ENCODE data around the gene IRF3.

IRF3 gene

DNA sequence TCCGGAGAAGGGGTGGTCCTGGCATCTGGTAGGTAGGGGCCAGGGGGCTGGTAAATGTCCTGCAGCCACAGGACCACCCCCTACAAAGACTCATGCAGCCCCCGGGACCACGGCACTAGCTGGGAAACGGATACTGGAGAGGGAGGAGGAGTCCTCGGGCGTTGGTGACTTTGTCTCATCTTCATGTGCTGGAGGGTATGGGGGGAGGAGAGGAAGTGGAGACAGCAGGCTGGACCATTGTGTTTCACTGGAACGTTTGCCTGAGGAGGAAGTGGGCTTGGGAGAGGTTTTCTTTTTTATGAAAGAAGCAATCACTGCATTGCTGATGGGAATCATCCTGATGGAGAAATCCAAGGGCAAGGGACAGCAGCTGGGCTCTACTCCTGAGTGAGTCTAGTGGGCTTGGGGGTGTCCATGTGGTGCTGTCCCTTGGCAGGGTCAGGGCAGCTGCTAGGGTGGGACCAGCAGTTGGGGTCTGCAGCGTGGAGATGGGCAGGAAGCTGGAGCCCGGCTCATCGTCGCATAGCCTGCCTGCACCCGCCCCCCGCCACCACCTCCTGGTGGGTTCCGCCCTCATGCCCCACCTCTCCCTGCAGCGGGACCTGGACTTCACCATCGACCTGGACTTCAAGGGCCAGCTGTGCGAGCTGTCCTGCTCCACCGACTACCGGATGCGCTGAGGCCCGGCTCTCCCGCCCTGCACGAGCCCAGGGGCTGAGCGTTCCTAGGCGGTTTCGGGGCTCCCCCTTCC is 22.1 kb upstream of the IRF3 start:
- no peak for DNase-seq

DNA sequence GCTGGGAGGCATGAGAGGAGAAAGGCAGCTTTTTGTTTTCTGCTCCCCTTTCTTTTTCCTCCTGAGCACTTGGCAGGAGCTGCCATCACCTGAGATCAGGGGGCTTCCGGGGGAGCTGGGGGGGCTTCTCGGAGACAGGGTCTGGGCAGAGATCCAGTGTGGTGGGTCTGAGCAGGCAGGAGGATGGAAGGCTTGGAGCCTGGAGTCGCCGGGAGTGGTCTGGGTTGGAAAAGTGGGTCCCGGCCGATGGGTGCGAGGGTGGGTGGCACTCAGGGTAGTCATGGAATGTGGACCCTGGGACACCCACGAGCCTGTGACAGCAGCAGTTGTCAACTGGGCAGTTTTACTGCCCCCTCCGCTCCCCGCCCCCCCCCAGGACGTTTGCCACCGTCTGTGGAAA is 21.5 kb upstream of the IRF3 start:
- no peak for DNase-seq

DNA sequence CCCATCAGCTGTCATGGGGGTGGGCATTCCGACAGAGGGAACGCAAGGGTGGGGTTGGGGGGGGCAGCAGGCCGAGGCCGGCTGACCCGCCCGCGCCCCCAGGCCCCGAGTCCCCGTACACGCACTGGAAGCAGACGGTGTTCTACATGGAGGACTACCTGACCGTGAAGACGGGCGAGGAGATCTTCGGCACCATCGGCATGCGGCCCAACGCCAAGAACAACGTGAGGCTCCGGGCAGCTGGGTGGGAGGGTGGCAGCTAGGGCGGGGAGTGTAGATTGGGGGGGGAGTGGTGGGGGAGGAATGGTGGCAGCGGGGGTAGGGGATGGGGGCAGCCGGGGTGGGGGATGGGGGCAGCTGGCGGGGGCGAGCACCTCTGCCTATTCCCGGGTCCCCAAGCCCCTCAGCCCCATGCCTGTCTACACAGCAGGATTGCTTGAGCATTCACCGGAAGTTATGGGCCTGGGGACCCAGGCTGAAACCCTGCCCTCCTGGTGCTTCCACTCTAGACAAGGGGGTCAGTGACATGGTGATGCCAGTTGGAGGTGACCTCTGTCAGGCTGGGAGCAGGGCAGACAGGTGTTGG is 20.9 kb upstream of the IRF3 start:
- DNase-seq = no peak

DNA sequence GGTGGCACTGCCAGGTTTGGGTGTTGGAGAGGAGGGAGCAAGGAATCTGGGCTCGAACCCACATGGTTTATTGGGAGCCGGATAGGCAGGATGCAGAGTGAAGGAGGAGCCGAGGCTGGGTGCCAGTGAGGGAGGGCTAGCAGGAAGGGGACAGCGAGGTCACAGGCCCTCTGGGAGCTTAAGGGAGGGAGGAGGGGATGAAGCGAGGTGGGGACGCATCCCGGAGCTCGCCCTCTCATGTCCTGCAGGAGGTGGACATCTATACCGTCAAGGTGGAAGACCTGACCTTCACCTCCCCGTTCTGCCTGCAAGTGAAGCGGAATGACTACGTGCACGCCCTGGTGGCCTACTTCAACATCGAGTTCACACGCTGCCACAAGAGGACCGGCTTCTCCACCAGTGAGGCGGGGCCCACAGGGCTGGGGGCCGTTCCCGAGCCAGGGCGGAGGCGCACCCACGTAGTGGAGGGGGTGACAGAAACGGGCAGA is 20.2 kb upstream of the IRF3 start:
- DNase-seq = no peak

DNA sequence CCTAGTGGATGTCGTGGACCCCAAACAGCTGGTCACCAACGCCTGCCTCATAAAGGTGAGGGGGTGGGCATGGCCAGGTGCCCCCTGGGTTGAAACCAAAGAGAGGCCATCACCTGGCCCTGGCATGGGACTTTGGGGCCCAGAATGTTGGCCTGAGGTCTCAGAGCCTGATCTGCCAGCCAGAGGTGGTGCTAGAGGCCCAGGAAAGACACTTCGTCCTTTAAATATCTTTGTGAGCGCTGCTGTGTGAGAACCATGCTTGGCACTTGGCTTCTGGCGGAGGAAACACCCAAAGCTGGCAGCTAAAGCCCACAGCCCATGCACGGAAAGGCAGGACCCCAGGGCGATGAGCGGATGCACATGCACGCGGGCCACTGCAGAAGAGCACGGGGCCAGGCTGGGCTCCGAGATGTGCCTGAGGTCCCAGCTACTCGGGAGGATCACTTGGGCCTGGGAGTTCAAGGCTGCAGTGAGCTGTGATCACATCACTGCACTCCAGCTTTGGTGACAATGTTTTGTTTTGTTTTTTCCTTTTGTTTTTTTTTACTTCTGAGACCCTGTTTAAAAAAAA is 19.4 kb upstream of the IRF3 start:
- no peak for DNase-seq

DNA sequence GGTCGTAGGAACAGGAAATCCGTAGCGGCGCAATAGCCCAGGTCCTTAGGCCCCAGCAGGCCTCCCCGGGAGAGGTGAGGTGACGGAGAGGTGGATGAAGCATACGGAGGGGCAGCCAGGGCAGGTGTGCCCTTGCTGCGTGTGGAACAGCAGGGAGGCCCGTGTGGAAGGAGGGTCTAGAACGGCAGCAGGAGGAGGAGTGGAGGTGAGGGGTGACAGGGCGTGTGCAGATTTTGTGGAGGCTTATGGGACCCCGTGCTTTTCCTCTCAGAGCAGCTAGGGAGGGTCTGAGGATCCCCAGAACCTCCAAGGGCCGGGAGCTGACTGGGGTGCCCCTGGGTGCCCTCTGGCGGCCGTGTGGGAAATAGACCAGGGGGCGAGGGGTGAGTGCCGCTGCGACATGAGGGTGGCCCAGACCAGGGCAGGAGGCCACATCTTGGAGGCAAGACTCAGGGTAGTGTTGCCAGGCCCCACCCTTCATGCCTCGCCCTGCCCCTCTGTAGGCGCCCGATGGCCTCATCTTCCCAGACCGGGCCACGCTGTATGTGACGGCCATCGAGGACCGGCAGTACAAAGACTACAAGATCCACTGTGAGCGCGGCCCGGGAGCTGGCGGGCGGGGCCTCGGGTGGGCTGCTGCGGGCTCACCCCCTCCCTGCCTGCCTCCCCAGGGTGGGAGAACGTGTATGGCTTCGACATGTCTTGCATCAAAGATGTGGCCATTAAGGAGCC is 18.8 kb upstream of the IRF3 start:
- no peak for DNase-seq

DNA sequence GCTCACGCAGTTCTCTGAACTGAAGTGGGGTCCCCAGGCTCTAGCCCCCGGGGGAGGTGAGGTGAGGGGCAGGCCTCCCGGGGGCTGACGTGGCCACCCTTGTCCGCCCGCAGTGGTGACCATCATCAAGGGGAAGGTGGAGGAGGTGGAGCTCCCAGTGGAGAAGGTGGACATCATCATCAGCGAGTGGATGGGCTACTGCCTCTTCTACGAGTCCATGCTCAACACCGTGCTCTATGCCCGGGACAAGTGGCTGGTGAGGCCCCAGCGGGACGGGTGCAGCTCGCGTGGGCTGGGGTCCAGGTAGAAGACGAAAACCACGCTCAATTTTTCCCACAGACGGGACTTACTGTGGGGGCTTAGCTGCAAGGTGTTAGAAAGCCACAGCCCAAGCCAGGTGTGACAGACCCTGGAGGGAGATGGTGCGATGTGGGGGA is 18.2 kb upstream of the IRF3 start:
- DNase-seq = no peak

DNA sequence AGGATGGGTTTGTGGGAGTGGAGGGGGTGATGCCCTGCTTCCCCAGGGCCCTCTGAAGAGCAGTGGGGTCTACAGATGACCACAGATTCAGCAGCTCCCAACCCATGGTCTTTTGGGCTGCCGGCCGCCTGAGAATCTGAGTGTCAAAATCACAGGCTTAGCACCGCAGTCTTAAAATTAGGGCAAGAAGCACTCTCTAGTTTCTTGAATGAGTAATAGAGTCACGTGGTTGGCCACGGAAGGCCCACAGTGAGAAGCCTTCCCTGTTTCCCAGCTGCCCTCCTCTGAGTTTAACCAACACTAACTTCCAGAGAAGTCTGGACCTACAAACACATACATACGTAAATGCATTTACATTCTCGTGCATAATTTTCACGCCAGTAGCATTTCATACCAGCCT is 16.6 kb upstream of the IRF3 start:
- no peak for DNase-seq

DNA sequence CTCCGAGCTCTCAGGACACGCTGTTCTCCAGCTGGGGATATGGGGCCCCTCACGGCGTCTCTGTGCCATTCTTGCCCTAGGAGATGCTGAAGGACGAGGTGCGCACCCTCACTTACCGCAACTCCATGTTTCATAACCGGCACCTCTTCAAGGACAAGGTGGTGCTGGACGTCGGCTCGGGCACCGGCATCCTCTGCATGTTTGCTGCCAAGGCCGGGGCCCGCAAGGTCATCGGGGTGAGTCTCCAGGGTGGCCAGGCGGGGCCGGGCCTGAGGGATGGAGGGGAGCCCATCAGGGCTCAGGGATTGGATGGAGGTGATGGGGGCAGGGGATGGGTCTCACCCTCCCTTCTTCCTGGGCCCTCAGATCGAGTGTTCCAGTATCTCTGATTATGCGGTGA is 16.2 kb upstream of the IRF3 start:
- no peak for DNase-seq

DNA sequence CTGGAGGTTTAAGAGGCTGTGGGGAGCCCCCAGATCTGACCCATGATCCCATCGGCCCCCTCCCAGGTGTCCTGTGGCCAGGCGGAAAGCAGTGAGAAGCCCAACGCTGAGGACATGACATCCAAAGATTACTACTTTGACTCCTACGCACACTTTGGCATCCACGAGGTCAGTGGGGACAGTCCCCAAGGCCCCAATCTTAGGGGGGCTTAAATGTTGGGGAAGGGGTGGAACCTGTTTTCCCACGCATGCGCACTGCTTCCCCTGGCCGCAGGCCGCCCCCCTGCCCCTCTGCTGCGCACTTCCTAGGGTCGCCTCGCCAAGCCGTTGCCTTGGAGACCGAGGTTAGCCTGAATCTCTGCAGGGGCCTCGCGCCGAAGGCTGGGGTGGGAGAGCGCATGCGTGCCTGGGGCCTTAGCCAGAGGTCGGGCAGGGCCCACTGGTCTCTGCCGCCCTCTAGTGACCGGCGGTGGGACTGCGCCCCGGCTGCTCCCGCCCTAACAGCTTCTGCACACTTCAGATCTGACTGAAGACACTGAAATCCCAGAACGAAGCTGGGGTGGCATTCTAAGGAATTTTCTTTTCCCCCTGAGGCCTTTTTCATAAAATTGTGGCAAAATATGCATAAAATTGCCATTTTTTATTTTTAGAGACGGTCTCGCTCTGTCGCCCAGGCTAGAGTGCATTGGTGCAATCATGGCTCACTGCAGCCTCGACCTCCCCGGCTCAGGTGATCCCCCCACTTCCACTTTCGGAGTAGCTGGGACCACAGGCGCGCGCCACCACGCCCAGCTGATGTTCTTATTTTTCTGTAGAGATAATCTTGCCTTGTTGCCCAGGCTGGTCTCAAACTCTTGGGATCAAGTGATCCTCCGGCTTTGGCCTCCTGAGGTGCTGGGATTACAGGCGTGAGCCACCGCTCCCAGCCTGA is 15.0 kb upstream of the IRF3 start:
- DNase-seq = peak; percentile 96

DNA sequence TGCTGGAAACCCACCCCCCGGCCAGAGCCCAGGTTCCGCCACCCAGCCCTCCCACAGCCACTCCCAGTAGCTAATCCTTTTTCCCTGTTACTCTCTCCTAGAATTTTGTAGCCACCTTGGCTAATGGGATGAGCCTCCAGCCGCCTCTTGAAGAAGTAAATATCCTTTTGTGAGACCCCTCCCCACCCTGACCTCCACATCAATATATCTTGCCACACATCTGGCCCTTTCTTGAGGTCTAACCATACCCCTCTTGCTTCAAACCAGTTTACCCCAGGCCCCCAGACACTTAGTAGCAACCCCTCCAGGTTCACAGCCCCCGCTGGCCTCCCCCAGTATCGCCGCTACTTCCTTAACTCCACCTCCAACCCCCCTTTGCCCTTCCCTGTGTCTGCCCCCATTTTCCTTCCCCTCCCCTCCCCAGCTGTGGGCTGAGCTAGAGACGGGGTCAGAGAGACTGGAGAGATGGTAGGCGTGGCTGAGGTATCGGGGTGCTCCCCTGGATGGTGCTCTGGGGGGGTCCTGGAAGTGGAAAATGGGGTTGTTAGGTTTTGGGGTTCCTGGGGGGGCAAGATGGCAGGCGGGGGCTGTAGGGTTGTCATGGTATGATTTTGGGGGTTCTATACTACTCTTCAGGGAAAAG is 14.2 kb upstream of the IRF3 start:
- DNase-seq = no peak

DNA sequence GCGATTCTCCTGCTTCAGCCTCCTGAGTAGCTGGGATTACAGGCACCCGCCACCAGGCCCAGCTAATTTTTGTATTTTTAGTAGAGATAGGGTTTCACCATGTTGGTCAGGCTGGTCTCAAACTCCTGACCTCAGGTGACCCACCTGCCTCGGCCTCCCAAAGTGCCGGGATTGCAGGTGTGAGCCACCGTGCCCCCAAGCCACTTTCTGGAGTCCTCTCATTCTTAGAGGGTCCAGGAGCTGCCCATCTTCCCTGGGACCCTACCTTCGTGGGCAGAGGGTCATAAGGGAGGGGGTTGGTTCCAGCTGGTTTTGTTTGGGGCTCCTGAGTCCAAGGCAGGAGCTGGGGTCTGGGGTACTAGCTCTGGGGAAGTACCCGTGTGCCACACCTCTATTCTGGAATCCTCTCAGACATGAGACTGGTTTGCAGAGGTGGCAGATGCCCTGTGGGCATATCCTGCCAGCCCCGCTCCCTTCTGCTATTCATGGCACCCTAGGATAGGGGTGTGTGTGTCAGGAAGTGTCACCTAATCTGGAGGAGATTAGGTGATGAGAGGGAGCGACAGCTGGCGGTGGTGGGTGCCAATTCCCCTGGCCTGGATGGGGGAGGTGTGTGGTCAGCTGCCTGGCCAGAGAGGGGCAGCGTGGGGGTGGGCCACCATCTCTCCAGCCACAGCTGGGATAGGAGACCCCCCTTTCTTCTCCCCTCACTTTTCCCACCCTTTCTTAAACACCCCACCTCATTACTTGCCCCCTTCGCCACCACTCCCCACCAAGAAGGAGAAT is 13.5 kb upstream of the IRF3 start:
- no peak for DNase-seq

DNA sequence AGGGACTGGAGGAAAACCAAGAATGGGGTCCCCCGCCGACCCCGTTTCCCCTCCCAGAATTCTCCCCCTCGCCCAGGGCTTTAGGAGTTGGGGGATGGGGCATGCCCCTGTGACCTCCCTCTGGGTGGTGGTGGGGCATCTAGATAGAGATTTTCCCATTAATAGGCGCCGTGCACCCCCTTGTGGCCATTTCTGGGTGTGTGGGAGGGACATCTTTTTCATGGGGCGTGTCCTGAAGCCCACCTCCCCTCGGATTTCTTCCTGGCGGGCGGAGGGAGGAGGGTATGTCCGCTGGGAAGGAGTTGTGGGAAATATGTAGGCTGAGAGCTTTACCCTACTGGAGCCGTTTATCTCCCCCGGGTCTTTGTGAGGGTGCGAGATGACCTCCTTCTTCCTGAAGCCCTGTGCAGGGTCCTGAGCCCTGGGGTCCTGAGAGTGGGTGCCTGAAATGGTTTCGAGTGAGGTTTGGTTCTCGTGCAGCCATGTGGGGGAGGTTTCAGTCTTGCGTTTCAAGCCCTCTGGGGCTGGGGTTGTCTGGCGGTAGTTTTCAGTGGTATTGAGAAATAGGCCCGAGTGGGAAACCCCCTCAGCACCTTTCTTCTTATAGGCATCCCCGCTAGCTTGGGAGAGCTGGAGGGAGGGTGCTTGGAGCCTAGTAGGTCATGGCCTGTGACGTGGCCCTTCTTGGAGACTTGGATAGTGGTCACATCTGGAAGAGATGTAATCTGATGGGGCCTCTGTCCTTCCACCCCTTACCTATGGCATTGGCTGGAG is 12.4 kb upstream of the IRF3 start:
- DNase-seq = peak; percentile 84

DNA sequence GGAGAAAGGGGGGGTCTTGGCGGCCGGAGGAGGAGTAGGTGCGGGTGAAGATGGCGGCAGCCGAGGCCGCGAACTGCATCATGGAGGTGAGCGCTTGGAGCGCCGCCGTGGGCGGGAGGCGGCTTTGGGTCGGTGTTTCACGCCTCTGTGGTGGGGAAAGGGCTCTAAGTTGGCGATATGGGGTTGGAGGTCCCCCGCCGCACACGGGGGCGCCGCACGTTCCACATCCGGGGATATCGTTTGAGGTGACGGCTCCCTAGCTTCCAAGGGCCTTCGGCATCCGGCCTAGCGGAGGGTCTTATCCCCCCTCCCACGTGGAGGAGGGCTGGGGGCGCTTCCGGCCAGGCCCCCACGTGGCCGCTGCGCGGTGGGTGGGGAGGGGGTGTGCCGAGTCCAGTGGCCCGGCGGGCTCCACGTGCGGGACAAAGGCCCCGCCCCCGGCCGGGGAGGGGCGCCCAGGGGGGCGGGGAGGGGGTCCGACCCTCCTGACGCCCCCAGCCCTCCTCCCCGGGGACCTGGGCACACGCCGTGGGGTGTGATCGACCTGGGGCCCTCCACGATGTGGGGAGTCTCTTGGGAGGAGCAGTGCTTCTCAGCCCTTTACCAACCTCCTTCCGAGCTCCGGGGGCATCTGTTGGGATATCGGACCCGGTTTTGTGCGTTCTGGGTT is 11.7 kb upstream of the IRF3 start, which contains the start of gene PRMT1:
TSS of gene PRMT1 (plus strand) at position 41 of the 670 bp plus-strand sequence. CDS start at position 51, 10 bp downstream.
- DNase-seq = peak; percentile 64

DNA sequence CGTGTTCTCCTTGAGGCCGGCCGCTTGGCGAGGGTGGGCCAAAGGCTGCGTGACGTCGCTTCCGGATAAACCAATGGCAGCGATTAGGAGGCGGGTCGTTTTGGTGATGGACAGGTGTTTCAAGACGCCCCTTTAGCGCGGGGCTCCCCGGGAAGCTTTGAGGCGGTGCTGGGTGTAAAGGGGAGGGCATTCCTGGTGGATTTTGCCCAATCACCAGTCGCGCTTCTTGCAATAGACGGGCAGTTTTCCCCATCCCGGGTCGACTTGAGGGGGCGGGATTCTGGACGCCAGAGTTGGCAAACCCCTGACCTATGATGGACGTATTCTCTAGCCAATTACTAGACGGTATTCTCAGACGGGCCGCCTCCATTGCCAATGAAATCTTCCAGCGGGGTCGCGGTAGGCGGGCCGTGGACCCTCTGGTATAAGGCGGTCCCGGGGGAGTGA is 11.2 kb upstream of the IRF3 start:
- peak; percentile 100 for DNase-seq

DNA sequence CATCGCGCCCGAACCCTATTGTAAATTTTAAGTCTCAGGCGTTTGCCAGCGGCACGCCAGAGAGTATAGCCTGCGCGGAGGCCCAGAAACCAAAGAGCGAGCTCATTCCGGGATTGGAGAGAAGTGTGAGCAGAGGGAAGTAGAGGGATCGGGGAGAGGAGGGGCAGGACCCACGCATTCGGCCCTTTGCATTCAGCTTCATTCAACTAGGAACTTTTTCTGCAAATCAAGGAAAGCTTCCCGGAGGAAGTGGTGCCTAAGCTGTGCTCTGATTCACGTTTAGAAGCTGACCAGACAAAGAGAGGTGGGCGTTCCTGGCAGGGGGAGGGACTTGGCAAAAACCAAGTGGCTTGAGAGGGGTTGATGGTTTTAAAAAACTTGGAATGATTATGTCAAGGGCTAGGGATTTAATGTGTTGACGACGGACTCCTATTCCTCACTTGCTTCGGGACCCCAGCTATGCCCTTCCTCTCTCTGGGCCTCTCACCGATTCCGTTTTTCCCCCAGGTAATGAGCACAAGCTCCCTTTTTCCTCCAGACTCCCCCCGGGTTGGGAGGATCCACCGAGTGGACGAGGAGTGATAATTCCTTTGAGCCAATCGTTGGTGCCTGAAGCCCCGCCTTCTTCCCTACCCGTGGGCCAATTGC is 10.6 kb upstream of the IRF3 start:
- DNase-seq = peak; percentile 86

DNA sequence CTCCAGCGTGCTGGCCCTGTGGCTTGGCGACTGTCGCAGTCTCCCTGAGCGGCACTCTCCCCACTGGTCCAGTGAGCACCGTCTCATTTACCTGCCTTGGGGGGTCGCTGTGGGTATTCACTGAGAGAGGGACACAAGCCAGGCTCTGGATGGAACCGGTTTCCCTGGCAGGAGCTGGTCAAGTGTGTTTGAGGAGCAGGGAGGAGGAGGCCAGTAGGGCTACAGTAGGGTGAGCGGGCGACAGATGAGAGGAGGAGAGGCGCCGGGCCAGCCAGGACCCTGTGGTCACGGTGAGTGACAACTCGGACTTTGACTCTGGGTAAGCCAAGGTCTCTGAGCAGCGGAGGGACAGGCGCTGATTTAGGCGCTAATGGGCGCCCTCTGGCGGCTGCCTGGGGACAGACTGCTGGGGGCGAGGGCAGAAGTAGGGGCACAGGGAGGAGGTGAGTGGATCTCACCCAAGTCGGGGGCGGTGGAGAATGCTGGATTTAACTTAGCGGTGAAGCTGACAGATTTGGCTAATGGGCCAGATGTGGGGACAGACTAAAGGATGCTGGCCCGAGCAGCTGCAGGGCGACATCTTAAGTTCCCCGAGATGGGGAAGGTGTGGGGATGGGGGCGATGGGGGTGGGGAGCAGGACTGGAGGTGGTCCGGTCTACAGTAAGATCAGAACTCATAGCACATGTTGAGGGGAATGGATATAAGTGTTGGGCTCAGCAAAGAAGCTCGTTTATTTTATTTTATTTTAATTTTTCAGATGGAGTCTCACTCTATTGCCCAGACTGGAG is 6.7 kb upstream of the IRF3 start:
- peak; percentile 87 for DNase-seq

DNA sequence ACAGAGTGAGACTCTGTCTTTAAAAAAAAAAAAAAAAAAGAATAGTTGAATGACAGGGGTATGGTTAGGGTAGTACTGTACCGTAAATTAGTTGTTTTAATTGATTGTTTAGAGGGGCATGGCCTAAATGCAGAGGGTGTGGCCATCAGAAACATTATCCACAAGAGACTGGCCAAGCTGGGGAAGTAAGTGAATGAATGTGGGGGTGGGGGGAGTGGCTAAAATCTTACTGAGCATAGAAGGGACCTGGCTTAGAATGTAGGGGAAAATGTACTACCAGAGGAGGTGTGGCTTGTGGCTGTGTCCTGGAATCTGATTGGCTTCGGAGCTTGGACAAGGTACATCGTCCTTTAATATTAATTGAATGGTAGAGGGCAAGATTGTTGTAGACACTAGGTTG is 3.9 kb upstream of the IRF3 start:
- DNase-seq = no peak
